CD4-positive, alpha-beta T cell treated with Interleukin-17A for 1 hour (primary cell): ENCODE data around the gene R3HDML.
"Not testable (repeated sequence)": the region's sequence is repeated elsewhere in the genome, so short reads cannot be mapped to it uniquely, and the experiment has no call there.

ENCODE experiments used
- DNase-seq: peaks from one replicate; pipeline ENCODE4 v3.0.0-alpha.2; 2020

The R3HDML gene

GRCh38 chr20:44328428-44328827 lies 8.4 kb upstream of the R3HDML start:
- no peak for DNase-seq

DNA sequence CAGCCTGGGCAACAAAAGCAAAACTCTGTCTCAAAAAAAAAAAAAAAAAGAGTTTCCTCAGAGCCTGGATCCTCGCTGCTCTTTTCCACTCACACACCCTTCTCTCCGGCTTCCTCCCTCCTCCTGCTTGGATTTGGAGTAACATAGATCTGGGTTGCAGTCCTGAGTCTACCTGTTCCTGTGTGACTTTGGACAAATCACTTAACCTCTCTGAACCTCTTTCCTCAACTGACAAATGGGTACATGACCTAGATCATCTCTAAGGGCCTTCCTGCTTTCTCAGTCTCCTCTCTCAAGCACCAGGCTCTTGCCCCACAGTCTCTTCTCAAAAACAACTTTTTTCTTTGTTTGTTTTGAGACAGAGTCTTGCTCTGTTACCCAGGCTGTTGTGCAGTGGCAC lies 5.6 kb upstream of the R3HDML start:
- DNase-seq, result no peak

- no peak for DNase-seq
These were observed 2.5 kb upstream of the R3HDML start for GRCh38 chr20:44334306-44334705.

DNA sequence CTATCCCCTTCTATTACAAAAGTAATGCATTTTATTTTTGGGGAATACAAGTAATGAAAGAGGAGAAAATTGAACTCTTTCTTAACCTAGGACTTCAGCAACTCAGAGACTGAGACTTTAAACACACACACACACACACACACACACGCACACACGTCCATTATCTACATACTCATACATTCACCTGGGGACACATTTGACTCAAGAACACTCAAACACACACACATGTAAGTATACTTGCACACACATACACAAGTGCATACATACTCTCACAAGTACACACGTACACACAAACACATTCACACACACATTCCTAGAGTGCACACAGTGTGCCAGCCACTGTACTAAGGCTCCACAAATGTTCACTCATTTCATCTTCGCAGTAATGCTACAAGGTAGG lies 2.1 kb upstream of the R3HDML start:
- no peak for DNase-seq

- no peak for DNase-seq
These were observed 1.2 kb upstream of the R3HDML start for GRCh38 chr20:44335675-44336074.

- DNase-seq, result no peak
These were observed 757 bp upstream of the R3HDML start for GRCh38 chr20:44336086-44336485.

DNA sequence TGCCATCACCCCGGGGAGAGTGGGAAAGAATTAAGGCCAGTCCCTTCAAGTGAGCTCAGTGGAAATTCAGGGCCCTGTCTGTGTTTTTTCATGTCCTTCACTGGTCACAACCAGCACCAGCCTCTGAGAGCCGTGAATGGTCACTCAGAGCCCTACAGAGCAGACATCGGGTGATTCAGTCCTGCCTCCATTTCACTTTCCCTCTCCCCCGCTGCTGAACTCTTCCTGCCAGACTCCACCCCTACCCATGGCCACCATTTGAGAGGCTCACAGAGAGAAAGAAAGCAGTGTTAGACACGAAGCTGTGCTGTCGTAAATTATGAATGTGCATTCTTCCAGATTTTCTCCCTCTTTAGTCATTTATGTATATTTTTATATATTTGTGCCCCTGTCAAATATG lies 5.4 kb downstream of the R3HDML start:
- no peak for DNase-seq

DNA sequence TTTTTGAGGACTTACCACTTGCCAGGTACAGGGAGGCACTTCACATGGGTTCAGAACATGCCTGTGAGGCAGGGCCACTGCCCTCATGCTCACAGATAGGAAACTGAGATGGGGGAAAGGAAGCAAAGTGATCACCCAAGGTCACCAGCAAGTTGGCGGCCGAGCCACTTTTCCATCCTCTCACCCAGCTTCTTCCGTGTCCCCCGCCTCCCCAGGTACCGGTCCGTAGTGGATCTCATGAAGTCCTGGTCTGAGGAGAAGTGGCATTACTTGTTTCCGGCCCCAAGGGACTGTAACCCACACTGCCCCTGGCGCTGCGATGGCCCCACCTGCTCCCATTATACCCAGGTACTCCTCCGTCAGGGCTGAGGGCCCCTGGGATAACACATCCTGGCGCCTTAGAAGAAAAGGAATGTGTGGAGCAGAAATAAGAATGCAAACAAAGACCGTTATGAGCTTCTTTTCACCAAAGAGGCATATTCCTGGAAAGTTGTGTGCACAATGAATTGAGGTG lies 6.4 kb downstream of the R3HDML start:
- DNase-seq, result no peak

- DNase-seq, result no peak
These were observed 7.9 kb downstream of the R3HDML start for GRCh38 chr20:44344723-44345122.

DNA sequence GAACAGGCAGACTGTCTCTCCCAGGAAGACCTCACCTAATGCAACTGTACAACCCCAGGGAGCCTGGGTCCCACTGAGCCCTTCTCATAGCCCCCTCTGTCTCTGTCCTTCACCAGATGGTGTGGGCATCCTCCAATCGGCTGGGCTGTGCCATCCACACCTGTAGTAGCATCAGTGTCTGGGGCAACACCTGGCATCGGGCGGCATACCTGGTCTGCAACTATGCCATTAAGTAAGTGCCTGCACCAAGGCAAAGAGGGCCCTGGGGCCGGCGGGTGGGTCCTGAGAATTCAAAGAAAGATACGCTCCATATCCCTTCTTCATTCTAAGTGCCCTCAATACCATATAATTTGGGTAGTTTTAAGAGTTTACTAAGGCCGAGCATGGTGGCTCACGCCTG lies 8.3 kb downstream of the R3HDML start:
- no peak for DNase-seq

DNA sequence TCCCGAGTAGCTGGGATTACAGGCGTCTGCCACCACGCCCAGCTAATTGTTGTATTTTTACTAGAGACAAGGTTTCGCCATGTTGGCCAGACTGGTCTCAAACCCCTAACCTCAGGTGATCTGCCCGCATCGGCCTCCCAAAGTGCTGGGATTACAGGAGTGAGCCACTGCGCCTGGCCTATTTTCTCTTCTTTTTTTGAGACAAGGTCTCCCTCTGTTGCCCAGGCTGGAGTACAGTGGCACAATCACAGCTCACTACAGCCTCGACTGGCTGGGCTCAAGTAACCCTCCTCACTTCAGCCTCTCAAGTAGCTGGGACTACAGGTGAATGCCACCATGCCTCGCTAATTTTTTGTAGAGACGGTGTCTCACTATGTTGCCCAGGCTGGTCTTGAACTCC lies 9.1 kb downstream of the R3HDML start:
- not testable (repeated sequence) for DNase-seq

GRCh38 chr20:44348168-44348659 lies 11.4 kb downstream of the R3HDML start:
- no peak for DNase-seq

DNA sequence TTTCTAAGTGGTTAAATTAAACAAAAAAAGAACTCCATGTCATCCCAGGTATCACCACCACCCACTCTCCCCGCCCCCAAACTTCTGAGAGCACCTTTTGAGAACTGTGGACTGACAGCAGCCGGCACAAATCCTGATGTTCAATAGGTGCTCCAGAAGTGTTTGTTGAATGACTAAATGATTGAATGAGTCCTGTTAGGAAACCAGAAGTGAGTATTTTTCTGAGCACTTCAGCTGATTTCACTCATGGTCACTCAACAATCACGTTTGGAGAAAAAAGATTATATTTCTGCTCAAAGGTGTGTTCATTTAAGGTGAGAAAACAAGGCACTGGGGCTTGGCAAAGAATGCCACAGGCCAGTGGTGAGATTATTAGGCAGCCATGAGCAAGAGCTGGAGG lies 12.5 kb downstream of the R3HDML start:
- DNase-seq, result no peak

GRCh38 chr20:44350567-44350966 lies 13.7 kb downstream of the R3HDML start:
- DNase-seq, result no peak

- DNase-seq, result no peak
These were observed 18.2 kb downstream of the R3HDML start for GRCh38 chr20:44354979-44355497.

- DNase-seq, result no peak
These were observed 18.9 kb downstream of the R3HDML start, which contains the start of gene HNF4A for GRCh38 chr20:44355498-44356352. Gene HNF4A (plus strand): TSS chr20:44355699. CDS start chr20:44355805, 106 bp downstream.

- DNase-seq, result no peak
These were observed 19.5 kb downstream of the R3HDML start for GRCh38 chr20:44356353-44356723.

DNA sequence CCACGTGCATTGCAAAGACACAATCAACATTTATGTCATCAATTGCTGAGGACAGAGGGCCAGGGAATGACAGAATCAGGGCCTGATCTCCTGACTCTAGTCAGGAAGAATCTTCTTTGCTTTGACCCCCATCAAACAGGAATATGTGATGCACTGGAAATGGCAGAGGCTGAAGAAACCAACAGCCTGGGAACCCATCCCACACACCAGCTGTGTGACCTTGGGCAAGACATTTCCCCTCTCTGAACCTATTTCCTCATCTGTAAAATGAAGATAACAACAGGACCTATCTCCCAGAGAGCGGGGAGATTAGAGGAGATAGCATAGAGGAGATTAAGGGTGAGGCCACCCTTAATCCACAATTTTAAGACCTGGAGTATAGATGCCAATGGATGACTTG lies 20.2 kb downstream of the R3HDML start:
- no peak for DNase-seq

DNA sequence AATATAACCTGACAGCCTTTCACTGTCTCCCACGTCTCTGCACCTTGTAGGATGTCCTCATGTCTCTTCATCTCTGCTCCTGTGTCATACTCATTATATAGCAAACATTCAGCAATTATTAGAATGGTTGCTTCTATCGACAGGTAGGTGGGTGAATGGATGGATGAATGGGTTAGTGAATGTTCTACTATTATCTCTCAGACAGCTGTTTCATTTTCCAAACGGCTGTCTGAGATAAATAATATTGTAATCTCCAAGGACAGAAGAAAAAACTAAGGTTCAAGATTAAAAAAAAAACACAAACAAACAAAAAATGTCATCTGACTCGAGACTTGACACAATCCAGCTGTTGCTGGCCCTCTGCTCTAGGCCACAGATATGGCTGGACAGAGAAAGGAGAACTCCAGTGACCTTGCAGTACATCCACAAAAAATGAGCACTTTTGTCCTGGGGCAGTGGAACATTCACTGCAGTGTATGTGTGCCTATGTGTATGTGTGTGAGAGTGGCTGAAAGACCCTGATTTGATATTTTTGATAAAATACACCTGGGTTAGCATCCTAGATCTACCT lies 20.8 kb downstream of the R3HDML start:
- DNase-seq, result no peak

DNA sequence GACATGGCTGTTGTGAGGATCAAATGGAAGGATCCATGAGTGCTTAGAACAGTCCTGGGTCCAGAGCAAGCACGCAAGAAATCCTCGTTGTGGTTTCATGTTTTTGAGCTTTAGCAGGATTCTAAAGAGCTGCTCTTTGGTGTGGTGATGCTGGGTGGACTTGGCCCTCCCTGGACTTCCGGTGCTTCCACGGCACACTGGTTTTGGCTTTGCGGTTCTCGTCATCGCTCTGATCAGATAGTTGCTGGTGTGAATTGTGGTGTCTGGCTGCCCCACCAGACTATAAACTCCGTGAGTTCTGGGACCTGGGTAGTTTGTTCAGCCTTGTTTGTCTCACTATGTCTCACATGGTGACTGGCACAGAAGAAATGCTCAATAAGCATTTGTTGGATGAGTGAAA lies 21.9 kb downstream of the R3HDML start:
- no peak for DNase-seq

DNA sequence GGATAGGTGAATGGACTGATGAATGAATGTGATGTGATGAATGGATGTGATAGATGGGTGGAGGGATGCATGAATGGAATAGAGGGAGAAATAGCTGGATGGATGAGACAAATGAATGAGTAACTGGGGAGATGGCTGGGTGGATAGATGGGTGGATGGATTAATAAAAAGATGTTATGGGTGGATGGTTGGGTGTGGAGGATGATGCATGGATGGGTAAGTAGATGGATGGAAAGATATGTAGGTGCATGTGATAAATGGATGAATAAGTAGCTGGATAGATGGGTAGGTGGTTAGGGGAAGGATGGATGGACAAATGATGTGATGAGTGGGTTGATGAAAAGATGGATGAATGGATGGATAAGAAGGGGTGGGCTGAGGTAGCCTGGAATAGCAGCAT lies 23.4 kb downstream of the R3HDML start:
- no peak for DNase-seq

DNA sequence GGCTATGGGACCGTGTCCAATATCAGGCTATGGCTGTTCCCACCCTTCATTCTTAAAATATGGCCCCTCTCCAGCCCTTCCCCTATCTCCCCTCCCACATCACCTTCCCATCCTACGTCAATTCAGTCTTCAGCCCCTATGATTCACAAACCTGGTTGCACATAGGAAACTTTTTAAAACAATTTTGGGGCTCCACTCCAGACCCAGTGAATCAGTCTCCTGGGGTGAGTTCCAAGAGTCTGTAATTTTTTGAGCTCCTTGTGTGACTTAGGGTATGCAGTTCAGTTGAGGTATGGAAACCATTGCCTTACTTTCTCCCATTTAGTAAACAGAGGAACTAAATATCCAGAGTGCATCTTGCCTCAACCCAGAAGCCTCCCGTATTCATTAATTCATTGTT lies 24.2 kb downstream of the R3HDML start:
- no peak for DNase-seq

- DNase-seq, result no peak
These were observed 25.7 kb downstream of the R3HDML start for GRCh38 chr20:44362466-44362940.

DNA sequence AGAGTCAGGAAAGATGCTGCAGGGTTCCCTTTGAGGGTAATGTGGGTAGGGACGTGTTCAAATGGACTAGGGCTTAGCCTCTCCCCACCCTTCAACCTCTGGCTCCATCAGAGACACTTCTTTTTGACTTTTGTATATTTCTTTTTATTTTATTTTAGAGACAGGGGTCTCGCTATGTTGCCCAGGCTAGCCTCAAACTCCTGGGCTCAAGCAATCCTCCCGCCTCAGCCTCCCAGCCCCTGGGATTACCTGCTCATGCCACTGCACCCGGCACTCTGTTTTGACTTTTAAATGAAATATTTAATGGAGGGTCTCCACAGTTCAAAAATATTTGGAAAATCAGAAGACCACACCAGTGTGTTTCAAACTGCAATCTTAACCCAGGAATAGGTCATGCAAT lies 27.2 kb downstream of the R3HDML start:
- no peak for DNase-seq
